DND-41 (cell line): ENCODE data around the gene PLG.

Experiments
- CTCF ChIP-seq: IDR thresholded peaks from 2 replicates; pipeline ENCODE4 v1.5.1; 2012; ENCODE audit warnings: borderline replicate concordance, low read length, moderate library complexity, mild to moderate bottlenecking; ENCODE audit not compliant: poor library complexity, severe bottlenecking; ENCODE audit errors: extremely low read depth
- EZH2 ChIP-seq: IDR thresholded peaks from 3 replicates; pipeline ENCODE4 v1.6.1; 2012; ENCODE audit warnings: borderline replicate concordance, low read depth, mild to moderate bottlenecking, moderate library complexity, low read length, inconsistent platforms; ENCODE audit not compliant: severe bottlenecking

- TF ChIP-seq CTCF: no peak
- TF ChIP-seq EZH2: no peak
Observed at GRCh38 chr6:160690458-160690857, 11.6 kb upstream of the PLG start.
